ENCODE results near the gene AK8. TPM values are rescaled to one million over a fixed set of nuclear protein-coding genes. Genes with fewer than 3 reads are reported as not detected.

Gene AK8
- total RNA-seq, 2 experiments from 2014 or later = 0.39 TPM; not detected in 1

DNA sequence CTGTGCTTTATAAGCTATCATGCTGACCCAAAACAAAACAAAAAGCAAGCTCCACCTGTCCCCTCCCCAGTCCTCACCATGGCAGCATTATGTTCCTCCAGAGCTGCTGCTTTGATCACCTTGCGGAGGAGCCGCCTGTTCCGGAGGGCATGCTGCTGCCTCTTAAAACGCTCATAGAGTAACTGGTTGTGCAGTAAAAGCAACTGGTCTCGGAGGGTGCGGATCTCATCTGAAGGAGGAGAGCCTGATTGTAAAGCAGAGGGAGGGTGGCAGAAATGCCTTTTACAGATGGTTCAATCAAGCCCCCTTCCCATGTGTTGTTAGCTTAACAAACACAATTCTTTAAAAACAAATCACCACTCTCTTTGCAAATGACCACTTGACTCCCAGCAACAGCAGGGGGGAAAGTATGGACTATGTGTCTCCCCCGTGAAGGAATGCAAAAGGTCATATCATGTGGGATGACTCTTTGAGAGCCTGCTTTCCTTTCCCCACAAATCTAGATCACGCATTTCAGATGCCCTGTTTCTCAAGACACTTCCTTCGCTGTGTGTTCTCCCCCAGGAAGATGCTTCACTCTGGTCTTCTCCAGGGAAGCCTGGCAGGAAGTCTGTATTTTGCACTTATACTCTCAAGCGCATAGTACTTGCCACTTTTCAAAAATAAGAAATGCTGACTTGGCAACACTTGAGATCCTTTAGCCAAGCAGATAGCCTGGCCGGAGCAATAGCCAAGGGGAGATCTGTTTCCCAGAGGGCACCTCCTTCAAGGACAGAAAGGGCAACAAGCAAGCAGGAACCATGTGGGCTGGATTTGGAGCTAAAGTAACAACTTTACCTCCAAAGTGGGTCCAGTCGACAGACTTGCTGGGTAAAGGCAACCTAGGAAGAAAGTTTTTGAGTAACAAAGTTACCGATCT, 25.7 kb upstream of the AK8 start:
- peaks cover 25% of the 10 kb centered on the region for H3K4me1 Mint-ChIP-seq (ENCODE audit: low read depth)
- no peak for ATAC-seq
- ChIA-PET POLR2A (interaction anchor here (0.6 kb wide), 1 partner anchor 18 kb away, joined by 3 read pairs; no protein-coding TSS in a partner anchor), CTCF (interaction anchor here (1.0 to 4.0 kb wide), 14 partner anchors 11 to 230 kb away, joined by 3 to 26 read pairs (median 6); partner anchors contain the start of gene TSC1)
- DNase-seq = no peak
- no peak overlapping the region for H3K27ac Mint-ChIP-seq
- H3K4me3 Mint-ChIP-seq = no peak overlapping the region
- H3K36me3 Mint-ChIP-seq (ENCODE audit: low read depth) = peaks cover 13% of the 10 kb centered on the region
- no peaks in the 10 kb centered on the region for H3K27me3 Mint-ChIP-seq (ENCODE audit: low read depth)
- H3K9me3 Mint-ChIP-seq (ENCODE audit: insufficient read depth) = no peaks in the 10 kb centered on the region

DNA sequence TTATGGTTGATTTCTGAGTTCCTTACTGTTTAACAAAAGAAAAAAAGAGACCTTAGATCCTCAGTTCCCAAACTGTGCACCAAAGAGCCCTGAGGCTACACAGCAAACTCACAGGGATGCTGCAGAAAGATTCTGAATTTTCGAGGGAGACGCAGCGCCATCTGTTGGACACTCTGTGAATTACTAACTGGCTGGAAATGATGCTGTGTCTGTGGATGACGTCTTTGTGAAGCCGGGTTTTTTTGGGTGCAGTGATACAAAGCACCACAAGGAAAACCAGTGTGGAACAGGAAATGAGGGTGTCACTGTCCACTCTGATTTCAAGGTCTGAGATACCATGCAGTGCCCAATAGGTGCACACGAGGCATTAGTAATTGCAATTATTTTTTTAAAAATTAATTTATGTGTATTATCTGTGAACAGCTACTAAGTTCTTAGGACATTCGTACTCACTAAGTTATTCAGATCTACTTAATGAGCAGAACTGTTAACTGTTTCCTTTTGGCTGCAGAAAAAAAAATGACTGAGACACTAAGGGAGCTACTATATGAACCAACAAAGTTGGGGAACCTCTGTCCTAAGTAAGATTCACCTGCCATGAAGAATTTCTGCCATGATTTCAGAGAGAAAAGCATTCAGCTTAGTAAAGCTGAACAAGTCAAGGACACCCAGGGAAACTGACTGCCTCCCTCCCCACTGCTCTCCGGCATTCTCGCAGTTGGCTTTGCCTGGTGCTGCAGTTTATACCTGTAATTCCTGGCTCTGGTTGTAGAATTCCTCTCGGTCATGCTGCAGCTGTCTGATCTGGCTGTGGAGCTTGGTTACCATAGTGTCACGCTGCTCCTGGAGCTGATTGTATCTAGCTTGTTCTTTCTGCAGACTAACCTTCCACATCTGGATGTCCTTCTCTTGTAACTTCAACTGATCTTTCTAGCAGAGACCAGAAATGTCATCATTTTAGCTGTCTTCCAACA, 24.1 kb upstream of the AK8 start:
- peak; percentile 93 for ATAC-seq
- ChIA-PET POLR2A (interaction anchor here (0.8 to 2.8 kb wide), 2 partner anchors 9 to 23 kb away, joined by 3 to 15 read pairs; partner anchors contain the start of gene SPACA9), CTCF (interaction anchor here (0.6 to 4.0 kb wide), 69 partner anchors 8 to 942 kb away, joined by 3 to 26 read pairs (median 4); partner anchors contain the start of genes AK8, DDX31, GTF3C4 and SPACA9)
- no peak overlapping the region for H3K4me3 Mint-ChIP-seq
- H3K27ac Mint-ChIP-seq = peak overlapping the region; percentile 44
- no peaks in the 10 kb centered on the region for H3K27me3 Mint-ChIP-seq (ENCODE audit: low read depth)
- peak; percentile 89 for DNase-seq
- peaks cover 16% of the 10 kb centered on the region for H3K36me3 Mint-ChIP-seq (ENCODE audit: low read depth)
- H3K4me1 Mint-ChIP-seq (ENCODE audit: low read depth) = peaks cover 18% of the 10 kb centered on the region
- no peaks in the 10 kb centered on the region for H3K9me3 Mint-ChIP-seq (ENCODE audit: insufficient read depth)

DNA sequence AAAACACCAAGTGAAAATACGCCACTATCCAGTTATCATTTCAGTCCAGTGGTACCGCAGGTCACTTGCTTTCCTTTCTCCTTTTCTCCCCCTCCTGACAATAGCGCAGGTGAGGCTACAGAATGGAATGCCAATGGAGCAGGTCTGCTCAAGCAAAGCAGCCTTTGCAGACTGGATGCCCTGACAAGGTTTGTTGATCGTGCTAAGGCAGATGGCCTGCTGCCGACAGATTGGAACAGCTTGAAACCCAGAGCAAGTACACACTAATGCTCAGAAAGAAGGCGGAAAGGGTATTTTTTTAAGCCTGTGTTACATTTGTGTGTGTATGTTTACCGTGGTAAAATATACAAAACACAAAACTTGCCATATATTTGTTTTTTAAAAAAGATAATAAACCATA, 20.0 kb upstream of the AK8 start:
- Mint-ChIP-seq H3K4me1 (ENCODE audit: low read depth) (peaks cover 21% of the 10 kb centered on the region), H3K36me3 (ENCODE audit: low read depth) (peaks cover 29% of the 10 kb centered on the region), H3K27ac (no peak overlapping the region), H3K27me3 (ENCODE audit: low read depth) (no peaks in the 10 kb centered on the region), H3K4me3 (no peak overlapping the region), H3K9me3 (ENCODE audit: insufficient read depth) (no peaks in the 10 kb centered on the region)
- DNase-seq (no peak), ATAC-seq (no peak)
- ChIA-PET CTCF (interaction anchor here (1.1 to 1.4 kb wide), 2 partner anchors 11 to 18 kb away, joined by 4 read pairs; no protein-coding TSS in a partner anchor), POLR2A (no interaction called here)

GRCh38 chr9:132896906-132897305, 18.8 kb upstream of the AK8 start:
- no peaks in the 10 kb centered on the region for H3K9me3 Mint-ChIP-seq (ENCODE audit: insufficient read depth)
- H3K27ac Mint-ChIP-seq = no peak overlapping the region
- ATAC-seq (no peak), DNase-seq (no peak)
- CTCF ChIA-PET = interaction anchor here (1.1 to 1.4 kb wide), 2 partner anchors 17 to 48 kb away, joined by 3 to 4 read pairs; no protein-coding TSS in a partner anchor
- no peaks in the 10 kb centered on the region for H3K27me3 Mint-ChIP-seq (ENCODE audit: low read depth)
- H3K4me3 Mint-ChIP-seq = no peak overlapping the region
- POLR2A ChIA-PET = no interaction called here
- peaks cover 17% of the 10 kb centered on the region for H3K4me1 Mint-ChIP-seq (ENCODE audit: low read depth)
- H3K36me3 Mint-ChIP-seq (ENCODE audit: low read depth) = peaks cover 26% of the 10 kb centered on the region

GRCh38 chr9:132896264-132896663, 18.2 kb upstream of the AK8 start:
- Mint-ChIP-seq H3K9me3 (ENCODE audit: insufficient read depth) (no peaks in the 10 kb centered on the region), H3K27me3 (ENCODE audit: low read depth) (no peaks in the 10 kb centered on the region), H3K4me3 (no peak overlapping the region), H3K27ac (no peak overlapping the region), H3K36me3 (ENCODE audit: low read depth) (peaks cover 22% of the 10 kb centered on the region), H3K4me1 (ENCODE audit: low read depth) (peaks cover 11% of the 10 kb centered on the region)
- DNase-seq = no peak
- ChIA-PET POLR2A (interaction anchor here (1.4 kb wide), 1 partner anchor 16 kb away, joined by 3 read pairs; no protein-coding TSS in a partner anchor), CTCF (interaction anchor here (1.1 kb wide), 1 partner anchor 47 kb away, joined by 3 read pairs; no protein-coding TSS in a partner anchor)
- ATAC-seq = no peak

DNA sequence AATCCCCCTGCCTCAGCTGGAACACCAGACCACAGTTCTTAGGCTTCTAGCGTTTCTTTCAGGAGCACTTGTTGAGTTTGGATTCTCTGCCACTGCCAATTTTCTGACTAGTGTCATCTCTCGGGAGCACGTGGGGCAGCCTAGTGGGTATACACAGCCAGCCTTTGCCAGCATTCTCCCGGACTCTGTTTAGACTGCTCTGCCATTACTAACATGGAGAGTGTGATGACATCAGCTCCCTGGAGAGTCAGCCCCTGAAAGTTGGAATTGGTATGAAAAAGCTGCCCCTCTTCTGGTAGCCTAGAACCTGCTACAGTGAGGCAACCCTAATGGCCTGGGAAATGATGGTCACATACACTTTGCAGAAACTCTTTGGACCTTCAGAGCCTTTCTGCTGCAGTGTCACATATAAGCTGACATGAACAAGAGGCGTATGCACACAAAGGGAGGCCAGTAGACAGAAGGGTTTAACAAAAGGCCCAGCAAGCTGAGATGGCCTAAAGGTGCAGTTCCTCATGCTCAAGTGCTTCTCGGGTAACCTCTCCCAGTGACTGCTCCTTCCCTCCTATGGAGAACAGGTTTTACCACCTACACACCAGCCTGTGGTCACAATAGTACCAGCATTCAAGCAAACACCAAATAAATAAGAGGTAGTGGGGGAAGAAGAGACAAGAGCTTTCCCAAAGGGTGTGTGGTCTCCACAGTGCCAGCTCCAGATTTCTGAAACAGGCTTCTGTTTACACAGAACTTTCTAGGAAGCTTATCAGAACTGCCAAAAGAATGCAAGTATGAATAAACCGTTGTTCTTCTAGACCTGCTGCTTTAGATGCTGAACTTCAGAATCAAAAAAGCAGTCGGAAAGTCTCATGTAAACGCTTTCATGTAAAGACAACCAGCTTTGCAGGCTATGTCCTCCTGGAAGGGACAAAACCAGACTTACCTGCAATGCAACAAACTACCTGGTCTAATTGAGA, 17.1 kb upstream of the AK8 start:
- no peak overlapping the region for H3K4me3 Mint-ChIP-seq
- H3K27me3 Mint-ChIP-seq (ENCODE audit: low read depth) = no peaks in the 10 kb centered on the region
- ChIA-PET POLR2A (interaction anchor here (1.4 kb wide), 1 partner anchor 15 kb away, joined by 3 read pairs; no protein-coding TSS in a partner anchor), CTCF (interaction anchor here (0.6 to 0.8 kb wide), 2 partner anchors 16 to 151 kb away, joined by 3 read pairs; partner anchors contain the start of gene SPACA9)
- H3K36me3 Mint-ChIP-seq (ENCODE audit: low read depth) = peaks cover 16% of the 10 kb centered on the region
- H3K27ac Mint-ChIP-seq = no peak overlapping the region
- H3K9me3 Mint-ChIP-seq (ENCODE audit: insufficient read depth) = no peaks in the 10 kb centered on the region
- H3K4me1 Mint-ChIP-seq (ENCODE audit: low read depth) = peaks cover 3% of the 10 kb centered on the region
- no peak for ATAC-seq
- no peak for DNase-seq

DNA sequence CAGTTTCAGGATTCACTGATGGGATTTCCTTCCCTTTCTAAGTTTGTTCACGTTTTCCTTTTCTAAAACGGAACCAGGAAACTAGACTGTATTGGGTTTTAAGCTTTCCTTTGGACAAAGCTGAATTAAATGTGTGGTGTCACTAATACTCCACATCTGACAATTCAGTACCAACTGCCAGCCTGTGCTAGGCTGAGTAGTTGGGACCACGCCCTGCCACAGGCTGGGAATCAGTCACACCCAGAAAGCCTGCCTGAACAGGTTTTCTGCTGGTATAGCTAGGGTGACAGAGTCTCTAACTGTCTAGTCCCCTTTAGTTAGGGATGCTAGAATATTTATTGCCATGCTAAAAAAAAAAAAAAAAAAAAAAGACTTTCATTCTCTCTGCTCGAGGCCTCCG, 16.3 kb upstream of the AK8 start:
- H3K36me3 Mint-ChIP-seq (ENCODE audit: low read depth) = peaks cover 16% of the 10 kb centered on the region

GRCh38 chr9:132892400-132892799, 14.3 kb upstream of the AK8 start:
- DNase-seq (no peak), ATAC-seq (no peak)
- H3K9me3 Mint-ChIP-seq (ENCODE audit: insufficient read depth) = no peaks in the 10 kb centered on the region
- H3K4me3 Mint-ChIP-seq = no peak overlapping the region
- peaks cover 19% of the 10 kb centered on the region for H3K4me1 Mint-ChIP-seq (ENCODE audit: low read depth)
- H3K27ac Mint-ChIP-seq = no peak overlapping the region
- peaks cover 14% of the 10 kb centered on the region for H3K36me3 Mint-ChIP-seq (ENCODE audit: low read depth)
- CTCF ChIA-PET = interaction anchor here (3.8 kb wide), 1 partner anchor 9 kb away, joined by 18 read pairs; no protein-coding TSS in a partner anchor
- POLR2A ChIA-PET = no interaction called here
- H3K27me3 Mint-ChIP-seq (ENCODE audit: low read depth) = no peaks in the 10 kb centered on the region

More for the DNA sequence above, 16.3 kb upstream of the AK8 start:
- ChIA-PET POLR2A (interaction anchor here (0.6 kb wide), 1 partner anchor 480 kb away, joined by 4 read pairs; no protein-coding TSS in a partner anchor), CTCF (interaction anchor here (0.6 to 3.8 kb wide), 3 partner anchors 7 to 150 kb away, joined by 3 to 18 read pairs (median 3); partner anchors contain the start of gene SPACA9)
- Mint-ChIP-seq H3K4me1 (ENCODE audit: low read depth) (peaks cover 3% of the 10 kb centered on the region), H3K9me3 (ENCODE audit: insufficient read depth) (no peaks in the 10 kb centered on the region), H3K4me3 (no peak overlapping the region), H3K27me3 (ENCODE audit: low read depth) (no peaks in the 10 kb centered on the region), H3K27ac (no peak overlapping the region)
- ATAC-seq = no peak
- no peak for DNase-seq

DNA sequence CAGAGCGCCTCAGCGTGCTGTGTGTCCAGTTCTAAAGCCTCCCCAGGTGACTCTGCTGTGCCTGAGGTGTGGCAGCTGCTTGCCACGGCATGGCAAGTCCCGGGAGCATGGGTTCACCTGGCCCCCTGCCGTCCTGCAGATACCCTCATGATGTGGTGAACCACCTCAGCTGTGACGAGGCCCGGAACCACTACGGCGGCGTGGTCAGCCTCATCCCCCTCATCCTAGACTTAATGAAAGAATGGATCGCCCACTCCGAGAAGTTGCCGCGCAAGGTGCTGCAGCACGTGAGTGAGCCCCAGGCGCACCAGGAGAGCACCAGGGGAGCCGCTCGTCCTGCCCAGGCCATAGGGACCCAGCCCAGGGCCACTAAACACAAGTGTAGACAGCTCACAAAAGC, 10.1 kb upstream of the AK8 start:
- Mint-ChIP-seq H3K27me3 (ENCODE audit: low read depth) (no peaks in the 10 kb centered on the region), H3K27ac (peak overlapping the region; percentile 20), H3K9me3 (ENCODE audit: insufficient read depth) (no peaks in the 10 kb centered on the region), H3K4me1 (ENCODE audit: low read depth) (peaks cover 22% of the 10 kb centered on the region), H3K4me3 (no peak overlapping the region), H3K36me3 (ENCODE audit: low read depth) (peaks cover 2% of the 10 kb centered on the region)
- ChIA-PET POLR2A (interaction anchor here (0.6 kb wide), 1 partner anchor 19 kb away, joined by 4 read pairs; no protein-coding TSS in a partner anchor), CTCF (interaction anchor here (1.1 kb wide), 1 partner anchor 13 kb away, joined by 6 read pairs; no protein-coding TSS in a partner anchor)
- ATAC-seq = no peak
- DNase-seq = no peak
